OCI-LY7 (cell line): ENCODE data around the gene FAM118B. TPM values are rescaled to one million over a fixed set of nuclear protein-coding genes. Genes with fewer than 3 reads are reported as not detected.

Experiments used
- BruUV-seq: library from RNA; stranded (reverse); fragments of 400-500 nt; replicated peaks from 2 replicates; lab custom pipeline; 2021; lab: Mats Ljungman, UMichigan
- CTCF ChIA-PET: fragments of 300-600 bp; sonication (Branson Sonifier 250); formaldehyde crosslinking; loops from one replicate; lab custom pipeline; 2022; ENCODE audit warnings: antibody characterized with exemption; ENCODE audit not compliant: unreplicated experiment; lab: Charles Lee
- POLR2A ChIA-PET: fragments of 300-600 bp; sonication (Branson Sonifier 250); formaldehyde crosslinking; loops from one replicate; lab custom pipeline; 2022; ENCODE audit warnings: antibody characterized with exemption; lab: Charles Lee
- DNase-seq: peaks from one replicate; pipeline ENCODE4 v3.0.0-alpha.2; 2015; ENCODE audit warnings: low spot score
- H2AFZ ChIP-seq: fragments of 200-600 bp; sonication (generic), shearing (Covaris generic); 2 replicates; pipeline ENCODE4 v1.6.1; 2014; ENCODE audit warnings: mild to moderate bottlenecking, antibody characterized with exemption, low read length, moderate library complexity
- H3K27ac ChIP-seq: fragments of 200-600 bp; sonication (generic); 2 replicates; pipeline ENCODE4 v1.5.1; 2014; ENCODE audit warnings: mixed run types, low read depth, mild to moderate bottlenecking, moderate library complexity, low read length, inconsistent platforms; ENCODE audit not compliant: poor library complexity, severe bottlenecking
- H3K36me3 ChIP-seq: fragments of 200-600 bp; sonication (generic); 2 replicates; pipeline ENCODE4 v1.6.1; 2014; ENCODE audit warnings: mild to moderate bottlenecking, antibody characterized with exemption, low read length, moderate library complexity, mixed read lengths; ENCODE audit not compliant: insufficient read depth
- H3K4me1 ChIP-seq: fragments of 200-600 bp; sonication (generic); 2 replicates; pipeline ENCODE4 v1.5.1; 2014; ENCODE audit warnings: mild to moderate bottlenecking, low read length; ENCODE audit not compliant: insufficient read depth, poor library complexity, severe bottlenecking
- H3K4me2 ChIP-seq: fragments of 200-600 bp; sonication (generic); 2 replicates; pipeline ENCODE4 v1.6.1; 2014; ENCODE audit warnings: mild to moderate bottlenecking, low read length
- H3K4me3 ChIP-seq: fragments of 200-600 bp; sonication (generic); 2 replicates; pipeline ENCODE4 v1.5.1; 2014; ENCODE audit warnings: mild to moderate bottlenecking, low read depth, low read length; ENCODE audit not compliant: poor library complexity, severe bottlenecking
- H3K79me2 ChIP-seq: fragments of 200-600 bp; sonication (generic); 2 replicates; pipeline ENCODE4 v1.6.1; 2016; ENCODE audit warnings: low read depth, mild to moderate bottlenecking, low read length, moderate library complexity, mixed read lengths; ENCODE audit not compliant: insufficient read depth
- H3K9me2 ChIP-seq: fragments of 200-600 bp; sonication (generic); 2 replicates; pipeline ENCODE4 v1.6.1; 2016; ENCODE audit warnings: mild to moderate bottlenecking, low read length, mixed read lengths; ENCODE audit not compliant: insufficient read depth
- H3K9me3 ChIP-seq: fragments of 200-600 bp; sonication (generic); 2 replicates; pipeline ENCODE4 v1.6.1; 2014; ENCODE audit warnings: mild to moderate bottlenecking, mixed run types, low read length, mixed read lengths
- H4K20me1 ChIP-seq: fragments of 200-600 bp; sonication (generic); 2 replicates; pipeline ENCODE4 v1.6.1; 2014; ENCODE audit warnings: mild to moderate bottlenecking, antibody characterized with exemption, low read length, moderate library complexity, mixed read lengths; ENCODE audit not compliant: insufficient read depth
- CTCF ChIP-seq: fragments of 200-600 bp; sonication (generic); conservative IDR thresholded peaks from 2 replicates; pipeline ENCODE4 v1.5.1; 2014; ENCODE audit warnings: mild to moderate bottlenecking, antibody characterized with exemption, low read length, moderate library complexity, mixed read lengths
- EZH2phosphoT487 ChIP-seq: fragments of 200-600 bp; sonication (generic); IDR thresholded peaks from 2 replicates; pipeline ENCODE4 v1.6.1; 2018; ENCODE audit warnings: low read depth, borderline replicate concordance, mild to moderate bottlenecking, mixed run types, antibody characterized with exemption, low read length, moderate library complexity, mixed read lengths
- intact Hi-C: fragments of 100-400 bp; cut with micrococcal nuclease; formaldehyde crosslinking; loops from one replicate; pipeline ENCODE4 v1.10.0; 2022; ENCODE audit not compliant: unreplicated experiment
- total RNA-seq, 2 experiments: library from RNA; depleted of rRNA in 1 of 2; stranded (reverse); fragments of >200 nt in 1 of 2; shearing (Covaris generic) in 1 of 2; gene quantifications; 2 replicates each; pipeline ENCODE4 v1.2.3, GENCODE V29; 2014 to 2022

FAM118B gene
- total RNA-seq, 2 experiments from 2014 or later = 9.9 to 14.8 TPM

GRCh38 chr11:126163074-126163700 is 48.4 kb upstream of the FAM118B start:
- Histone ChIP-seq H3K9me2 (no peaks in the 10 kb centered on the region), H3K27ac (no peak overlapping the region), H2AFZ (no peak overlapping the region), H3K36me3 (no peaks in the 10 kb centered on the region), H3K4me3 (no peak overlapping the region), H3K9me3 (no peaks in the 10 kb centered on the region), H4K20me1 (no peaks in the 10 kb centered on the region), H3K4me2 (no peak overlapping the region), H3K4me1 (no peaks in the 10 kb centered on the region), H3K79me2 (no peaks in the 10 kb centered on the region)
- BruUV-seq = no TSS peak
- DNase-seq = no peak
- ChIA-PET POLR2A (no interaction called here), CTCF (no interaction called here)
- intact Hi-C loops = no loop called here
- TF ChIP-seq CTCF (no peak), EZH2phosphoT487 (no peak)

- no peak overlapping the region for H3K27ac ChIP-seq
- no peaks in the 10 kb centered on the region for H3K4me1 ChIP-seq
- no peak overlapping the region for H3K4me3 ChIP-seq
- ChIA-PET CTCF (no interaction called here), POLR2A (no interaction called here)
- no peaks in the 10 kb centered on the region for H3K36me3 ChIP-seq
- no peak for DNase-seq
- H4K20me1 ChIP-seq = no peaks in the 10 kb centered on the region
- H2AFZ ChIP-seq = no peak overlapping the region
- H3K9me2 ChIP-seq = no peaks in the 10 kb centered on the region
- no peak overlapping the region for H3K4me2 ChIP-seq
- no peaks in the 10 kb centered on the region for H3K9me3 ChIP-seq
- intact Hi-C loops = no loop called here
- BruUV-seq = no TSS peak
- TF ChIP-seq CTCF (no peak), EZH2phosphoT487 (no peak)
- H3K79me2 ChIP-seq = no peaks in the 10 kb centered on the region
These were observed 47.8 kb upstream of the FAM118B start for GRCh38 chr11:126163779-126164178.

GRCh38 chr11:126164781-126165180 is 46.8 kb upstream of the FAM118B start:
- no peaks in the 10 kb centered on the region for H3K9me3 ChIP-seq
- no peak overlapping the region for H3K27ac ChIP-seq
- no peak for DNase-seq
- POLR2A ChIA-PET = no interaction called here
- no peaks in the 10 kb centered on the region for H3K9me2 ChIP-seq
- intact Hi-C loops = no loop called here
- no peak overlapping the region for H3K4me3 ChIP-seq
- no peaks in the 10 kb centered on the region for H3K4me1 ChIP-seq
- no peak overlapping the region for H2AFZ ChIP-seq
- no peaks in the 10 kb centered on the region for H3K36me3 ChIP-seq
- no peaks in the 10 kb centered on the region for H4K20me1 ChIP-seq
- TF ChIP-seq CTCF (no peak), EZH2phosphoT487 (no peak)
- CTCF ChIA-PET = no interaction called here
- H3K4me2 ChIP-seq = no peak overlapping the region
- H3K79me2 ChIP-seq = no peaks in the 10 kb centered on the region
- BruUV-seq = no TSS peak
